SK-N-SH (cell line): ENCODE data around the gene FAT3. TPM values are rescaled to one million over a fixed set of nuclear protein-coding genes. Genes with fewer than 3 reads are reported as not detected.

Experiments
- CTCF ChIA-PET: fragments of 300-600, 350-600 bp; formaldehyde crosslinking; extraction: SDS; loops from one replicate; lab custom pipeline; 2021; lab: Yijun Ruan, JAX
- POLR2A ChIA-PET: fragments of 350-600 bp; sonication (Branson Sonifier 250); formaldehyde crosslinking; extraction: SDS; loops from one replicate; lab custom pipeline; 2020; ENCODE audit warnings: antibody characterized with exemption, inconsistent platforms; lab: Yijun Ruan, JAX
- DNase-seq: peaks from one replicate; pipeline ENCODE4 v3.0.0; 2012
- H2AFZ ChIP-seq: fragments of 200-600 bp; sonication (generic); 2 replicates; pipeline ENCODE4 v1.8.1; 2016; ENCODE audit warnings: antibody characterized with exemption, mild to moderate bottlenecking, low read depth
- H3F3A ChIP-seq: fragments of 200-600 bp; sonication (generic); replicated peaks from 2 replicates; pipeline ENCODE3; 2016; ENCODE audit warnings: antibody characterized with exemption, mild to moderate bottlenecking; ENCODE audit not compliant: insufficient read depth
- H3K27ac ChIP-seq, 2 experiments: fragments of 200-500 bp in 1 of 2; fragments of 200-600 bp in 1 of 2; sonication (Bioruptor generic) in 1 of 2; sonication (generic), shearing (Covaris generic) in 1 of 2; 2 replicates each; pipeline versions ENCODE4 v1.5.1 to v1.6.1; 2014 to 2016; ENCODE audit warnings: low read depth in 2 of 2, inconsistent platforms in 1 of 2, low read length in 1 of 2, mild to moderate bottlenecking in 1 of 2, mixed read lengths in 1 of 2
- H3K27me3 ChIP-seq: fragments of 200-600 bp; sonication (generic), shearing (Covaris generic); 2 replicates; pipeline ENCODE4 v1.6.1; 2016; ENCODE audit warnings: mixed run types; ENCODE audit not compliant: insufficient read depth
- H3K36me3 ChIP-seq, 2 experiments: fragments of 200-500 bp in 1 of 2; fragments of 200-600 bp in 1 of 2; sonication (Bioruptor generic) in 1 of 2; sonication (generic) in 1 of 2; replicated peaks in 1 of 2; 2 replicates each; pipeline versions ENCODE3 to v1.5.1; 2014 to 2016; ENCODE audit warnings: low read length in 1 of 2, mild to moderate bottlenecking in 1 of 2; ENCODE audit not compliant: insufficient read depth in 2 of 2, control insufficient read depth in 1 of 2
- H3K4me1 ChIP-seq, 2 experiments: fragments of 200-500 bp in 1 of 2; fragments of 200-600 bp in 1 of 2; sonication (Bioruptor generic) in 1 of 2; sonication (generic), shearing (Covaris generic) in 1 of 2; 2 replicates each; pipeline versions ENCODE4 v1.5.1 to v1.6.1; 2014 to 2016; ENCODE audit warnings: low read depth in 1 of 2, low read length in 1 of 2, mixed run types in 1 of 2; ENCODE audit not compliant: insufficient read depth in 2 of 2, control insufficient read depth in 1 of 2
- H3K4me2 ChIP-seq: fragments of 200-600 bp; sonication (generic), shearing (Covaris generic); 2 replicates; pipeline ENCODE4 v1.6.1; 2017; ENCODE audit warnings: mixed run types
- H3K4me3 ChIP-seq, 2 experiments: fragments of 200-500 bp in 1 of 2; fragments of 200-600 bp in 1 of 2; sonication (Bioruptor generic) in 1 of 2; sonication (generic), shearing (Covaris generic) in 1 of 2; 2 replicates each; pipeline versions ENCODE4 v1.5.1 to v1.8.1; 2014 to 2016; ENCODE audit warnings: low read depth in 2 of 2, inconsistent platforms in 1 of 2, low read length in 1 of 2, mild to moderate bottlenecking in 1 of 2, mixed read lengths in 1 of 2, moderate library complexity in 1 of 2
- H3K79me2 ChIP-seq: fragments of 200-600 bp; sonication (generic); 2 replicates; pipeline ENCODE4 v1.8.1; 2017; ENCODE audit warnings: mild to moderate bottlenecking; ENCODE audit not compliant: insufficient read depth
- H3K9ac ChIP-seq: fragments of 200-600 bp; sonication (generic); 2 replicates; pipeline ENCODE4 v1.6.1; 2017; ENCODE audit warnings: mixed run types
- H3K9me2 ChIP-seq: fragments of 200-600 bp; sonication (generic); 2 replicates; pipeline ENCODE4 v1.6.1; 2017; ENCODE audit warnings: mixed run types
- H3K9me3 ChIP-seq: fragments of 200-600 bp; sonication (generic); 2 replicates; pipeline ENCODE4 v1.6.1; 2017; ENCODE audit warnings: mixed run types, mild to moderate bottlenecking, moderate library complexity
- H4K20me1 ChIP-seq: fragments of 200-600 bp; sonication (generic); 2 replicates; pipeline ENCODE4 v1.6.1; 2017; ENCODE audit warnings: mild to moderate bottlenecking, mixed run types; ENCODE audit not compliant: insufficient read depth
- EZH2phosphoT487 ChIP-seq: fragments of 200-600 bp; sonication (generic); IDR thresholded peaks from 2 replicates; pipeline ENCODE4 v1.6.1; 2017; ENCODE audit warnings: low read depth, mixed run types, mild to moderate bottlenecking, antibody characterized with exemption, moderate library complexity, borderline replicate concordance
- FOXJ3 ChIP-seq: sonication (generic); formaldehyde crosslinking; IDR thresholded peaks from 2 replicates; pipeline ENCODE4 v1.5.1; 2020; ENCODE audit warnings: mild to moderate bottlenecking, missing genetic modification reagents
- FOXM1 ChIP-seq: IDR thresholded peaks from 2 replicates; pipeline ENCODE4 v1.4.0; 2012; ENCODE audit warnings: low read depth, mild to moderate bottlenecking
- GABPA ChIP-seq: IDR thresholded peaks from 2 replicates; pipeline ENCODE4 v1.4.0; 2012; ENCODE audit warnings: low read depth, mild to moderate bottlenecking
- MAX ChIP-seq: IDR thresholded peaks from 2 replicates; pipeline ENCODE4 v1.4.0; 2012; ENCODE audit warnings: low read depth
- MEF2A ChIP-seq: IDR thresholded peaks from 2 replicates; pipeline ENCODE4 v1.4.0; 2012; ENCODE audit warnings: low read depth, borderline replicate concordance
- MXI1 ChIP-seq: IDR thresholded peaks from 2 replicates; pipeline ENCODE4 v1.6.1; 2012; ENCODE audit warnings: mild to moderate bottlenecking, low read depth, low read length, improper control_type of control experiment
- RAD21 ChIP-seq: IDR thresholded peaks from 2 replicates; pipeline ENCODE4 v1.6.1; 2012; ENCODE audit warnings: mild to moderate bottlenecking, low read length
- RCOR1 ChIP-seq: fragments of 150-350 bp; IDR thresholded peaks from 2 replicates; pipeline ENCODE4 v1.6.1; 2017; ENCODE audit warnings: antibody characterized with exemption, low read length
- SIN3A ChIP-seq: IDR thresholded peaks from 2 replicates; pipeline ENCODE4 v1.6.1; 2012; ENCODE audit warnings: low read depth, mild to moderate bottlenecking, low read length, moderate library complexity, borderline replicate concordance
- TCF12 ChIP-seq: IDR thresholded peaks from 2 replicates; pipeline ENCODE4 v1.4.0; 2012
- WGBS: methylation state at CpG from one replicate; pipeline ENCODE4 v1.1.6; 2017; ENCODE audit warnings: low lambda C conversion rate; 5-methylcytosine and 5-hydroxymethylcytosine counted together
- polyA plus RNA-seq, 3 experiments: library from polyadenylated mRNA; depleted of rRNA; stranded (reverse); fragments of >200 nt; gene quantifications; 2 replicates each; pipeline ENCODE4 v1.2.3, GENCODE V29; 2012
- TF ChIP-seq, protein P1 (sequence below): IDR thresholded peaks from 2 replicates; pipeline ENCODE4 v1.4.0; 2012; ENCODE audit warnings: low read depth, borderline replicate concordance
- TF ChIP-seq, protein P2 (sequence below): IDR thresholded peaks from 2 replicates; pipeline ENCODE4 v1.6.1; 2012; ENCODE audit warnings: mild to moderate bottlenecking, low read depth, low read length, moderate library complexity
- TF ChIP-seq, protein P3 (sequence below): fragments of 150-350 bp; IDR thresholded peaks from 2 replicates; pipeline ENCODE4 v1.6.1; 2017; ENCODE audit warnings: antibody characterized with exemption, low read length, low read depth, borderline replicate concordance

Gene FAT3
- polyA plus RNA-seq, 1 of the 3 experiments (the other 2 are of a cell fraction): 0.87 TPM

- TF ChIP-seq, protein P1, sequence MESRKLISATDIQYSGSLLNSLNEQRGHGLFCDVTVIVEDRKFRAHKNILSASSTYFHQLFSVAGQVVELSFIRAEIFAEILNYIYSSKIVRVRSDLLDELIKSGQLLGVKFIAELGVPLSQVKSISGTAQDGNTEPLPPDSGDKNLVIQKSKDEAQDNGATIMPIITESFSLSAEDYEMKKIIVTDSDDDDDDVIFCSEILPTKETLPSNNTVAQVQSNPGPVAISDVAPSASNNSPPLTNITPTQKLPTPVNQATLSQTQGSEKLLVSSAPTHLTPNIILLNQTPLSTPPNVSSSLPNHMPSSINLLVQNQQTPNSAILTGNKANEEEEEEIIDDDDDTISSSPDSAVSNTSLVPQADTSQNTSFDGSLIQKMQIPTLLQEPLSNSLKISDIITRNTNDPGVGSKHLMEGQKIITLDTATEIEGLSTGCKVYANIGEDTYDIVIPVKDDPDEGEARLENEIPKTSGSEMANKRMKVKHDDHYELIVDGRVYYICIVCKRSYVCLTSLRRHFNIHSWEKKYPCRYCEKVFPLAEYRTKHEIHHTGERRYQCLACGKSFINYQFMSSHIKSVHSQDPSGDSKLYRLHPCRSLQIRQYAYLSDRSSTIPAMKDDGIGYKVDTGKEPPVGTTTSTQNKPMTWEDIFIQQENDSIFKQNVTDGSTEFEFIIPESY: no peak
- TF ChIP-seq, protein P2, sequence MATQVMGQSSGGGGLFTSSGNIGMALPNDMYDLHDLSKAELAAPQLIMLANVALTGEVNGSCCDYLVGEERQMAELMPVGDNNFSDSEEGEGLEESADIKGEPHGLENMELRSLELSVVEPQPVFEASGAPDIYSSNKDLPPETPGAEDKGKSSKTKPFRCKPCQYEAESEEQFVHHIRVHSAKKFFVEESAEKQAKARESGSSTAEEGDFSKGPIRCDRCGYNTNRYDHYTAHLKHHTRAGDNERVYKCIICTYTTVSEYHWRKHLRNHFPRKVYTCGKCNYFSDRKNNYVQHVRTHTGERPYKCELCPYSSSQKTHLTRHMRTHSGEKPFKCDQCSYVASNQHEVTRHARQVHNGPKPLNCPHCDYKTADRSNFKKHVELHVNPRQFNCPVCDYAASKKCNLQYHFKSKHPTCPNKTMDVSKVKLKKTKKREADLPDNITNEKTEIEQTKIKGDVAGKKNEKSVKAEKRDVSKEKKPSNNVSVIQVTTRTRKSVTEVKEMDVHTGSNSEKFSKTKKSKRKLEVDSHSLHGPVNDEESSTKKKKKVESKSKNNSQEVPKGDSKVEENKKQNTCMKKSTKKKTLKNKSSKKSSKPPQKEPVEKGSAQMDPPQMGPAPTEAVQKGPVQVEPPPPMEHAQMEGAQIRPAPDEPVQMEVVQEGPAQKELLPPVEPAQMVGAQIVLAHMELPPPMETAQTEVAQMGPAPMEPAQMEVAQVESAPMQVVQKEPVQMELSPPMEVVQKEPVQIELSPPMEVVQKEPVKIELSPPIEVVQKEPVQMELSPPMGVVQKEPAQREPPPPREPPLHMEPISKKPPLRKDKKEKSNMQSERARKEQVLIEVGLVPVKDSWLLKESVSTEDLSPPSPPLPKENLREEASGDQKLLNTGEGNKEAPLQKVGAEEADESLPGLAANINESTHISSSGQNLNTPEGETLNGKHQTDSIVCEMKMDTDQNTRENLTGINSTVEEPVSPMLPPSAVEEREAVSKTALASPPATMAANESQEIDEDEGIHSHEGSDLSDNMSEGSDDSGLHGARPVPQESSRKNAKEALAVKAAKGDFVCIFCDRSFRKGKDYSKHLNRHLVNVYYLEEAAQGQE: no peak
Observed at GRCh38 chr11:92240916-92241315, 16.3 kb downstream of the FAT3 start (continued).

GRCh38 chr11:92245700-92246271 lies 21.2 kb downstream of the FAT3 start:
- no peak overlapping the region for H2AFZ ChIP-seq
- TF ChIP-seq, protein P1: no peak
- TF ChIP-seq SIN3A (no peak), TCF12 (no peak), EZH2phosphoT487 (no peak), MAX (no peak), RAD21 (no peak), FOXJ3 (CRISPR knock-in tag) (no peak), GABPA (no peak), RCOR1 (no peak), MEF2A (no peak), MXI1 (no peak), FOXM1 (no peak)
- TF ChIP-seq, protein P3, sequence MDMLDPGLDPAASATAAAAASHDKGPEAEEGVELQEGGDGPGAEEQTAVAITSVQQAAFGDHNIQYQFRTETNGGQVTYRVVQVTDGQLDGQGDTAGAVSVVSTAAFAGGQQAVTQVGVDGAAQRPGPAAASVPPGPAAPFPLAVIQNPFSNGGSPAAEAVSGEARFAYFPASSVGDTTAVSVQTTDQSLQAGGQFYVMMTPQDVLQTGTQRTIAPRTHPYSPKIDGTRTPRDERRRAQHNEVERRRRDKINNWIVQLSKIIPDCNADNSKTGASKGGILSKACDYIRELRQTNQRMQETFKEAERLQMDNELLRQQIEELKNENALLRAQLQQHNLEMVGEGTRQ: no peak
- H3K9me3 ChIP-seq: no peaks in the 10 kb centered on the region
- peaks cover 0 to 5% of the 10 kb centered on the region in 2 experiments; a peak in 1 of 4 replicates for H3K4me1 ChIP-seq
- 90% methylated on average over 5 of the region's 5 CpGs for WGBS
- no peaks in the 10 kb centered on the region for H3K36me3 ChIP-seq
- no peak overlapping the region for H3K4me2 ChIP-seq
- no peaks in the 10 kb centered on the region for H4K20me1 ChIP-seq
- H3K4me3 ChIP-seq: no peak overlapping the region
- H3K27ac ChIP-seq: no peak overlapping the region
- no peaks in the 10 kb centered on the region for H3F3A ChIP-seq
- no peak for DNase-seq
- H3K79me2 ChIP-seq: no peaks in the 10 kb centered on the region
- H3K9ac ChIP-seq: no peak overlapping the region
- H3K27me3 ChIP-seq: no peaks in the 10 kb centered on the region
- POLR2A ChIA-PET: interaction anchor here (0.6 kb wide), 1 partner anchor 14 kb away, joined by 3 read pairs; no protein-coding TSS in a partner anchor
- CTCF ChIA-PET: no interaction called here
- no peaks in the 10 kb centered on the region for H3K9me2 ChIP-seq
